Prostate gland (tissue), 2 donors: ENCODE data around the gene TMEM100. TPM values are rescaled to one million over a fixed set of nuclear protein-coding genes. Genes with fewer than 3 reads are reported as not detected.

ENCODE experiments used
- DNase-seq: peaks from one replicate; pipeline ENCODE4 v3.0.0-alpha.2; 2019; ENCODE audit warnings: low spot score
- H3K27ac ChIP-seq, 2 donors: fragments of 200-600 bp; sonication (generic); 2 replicates each; pipeline ENCODE4 v1.5.1; 2017 to 2019
- H3K27me3 ChIP-seq: fragments of 200-600 bp; sonication (generic); replicated peaks from 2 replicates; pipeline ENCODE4 v1.5.1; 2019; ENCODE audit not compliant: insufficient read depth
- H3K36me3 ChIP-seq, 2 donors: fragments of 200-600 bp; sonication (generic); 1 replicate in 1 of 2; 2 replicates in 1 of 2; pipeline versions ENCODE4 v1.5.1 to v1.8.1; 2017 to 2019
- H3K4me1 ChIP-seq: fragments of 200-600 bp; sonication (generic); replicated peaks from 2 replicates; pipeline ENCODE4 v1.5.1; 2019
- H3K4me3 ChIP-seq, 2 donors: fragments of 200-600 bp; sonication (generic); 2 replicates each; pipeline ENCODE4 v1.5.1; 2017 to 2019
- H3K9me3 ChIP-seq: fragments of 200-600 bp; sonication (generic); 2 replicates; pipeline ENCODE4 v1.5.1; 2017
- CTCF ChIP-seq, 4 experiments: fragments of 200-600 bp in 2 of 4; fragments of 450-650 bp in 2 of 4; sonication (generic) in 2 of 4; IDR thresholded peaks; 1 replicate in 3 of 4; 2 replicates in 1 of 4; pipeline ENCODE4 v1.5.1; 2016 to 2019; ENCODE audit warnings: antibody characterized with exemption in 4 of 4, mild to moderate bottlenecking in 2 of 4, moderate library complexity in 2 of 4
- POLR2A ChIP-seq: fragments of 450-650 bp; IDR thresholded peaks from one replicate; pipeline ENCODE4 v1.6.1; 2016; ENCODE audit warnings: antibody characterized with exemption, mild to moderate bottlenecking
- POLR2AphosphoS5 ChIP-seq: sonication (generic); formaldehyde crosslinking; IDR thresholded peaks from one replicate; pipeline ENCODE4 v1.6.1; 2017; ENCODE audit warnings: antibody characterized with exemption
- WGBS: methylation state at CpG from one replicate; pipeline ENCODE4 v1.1.5; 2018; 5-methylcytosine and 5-hydroxymethylcytosine counted together
- intact Hi-C: fragments of 100-400 bp; cut with DNase I; formaldehyde crosslinking; loops from one replicate; pipeline ENCODE4 v1.14.2; 2022
- total RNA-seq, 2 donors: library from RNA; depleted of rRNA; stranded (reverse); fragments of >200 nt; gene quantifications; one replicate each; pipeline ENCODE4 v1.1.0, GENCODE V29; 2016

TMEM100 gene
- total RNA-seq, 2 donors from 2014 or later = 1.2 to 3.2 TPM

- WGBS = 58% methylated on average over 2 of the region's 2 CpGs
- Histone ChIP-seq H3K9me3 (no peaks in the 10 kb centered on the region), H3K36me3 (no peaks in the 10 kb centered on the region), H3K4me1 (no peaks in the 10 kb centered on the region), H3K27ac (no peak overlapping the region), H3K27me3 (no peaks in the 10 kb centered on the region), H3K4me3 (no peak overlapping the region)
- no peak for DNase-seq
- no peak for TF ChIP-seq POLR2A
- TF ChIP-seq POLR2AphosphoS5 = no peak
- no peak for TF ChIP-seq CTCF (IDR thresholded peaks at IDR 0.05)
- intact Hi-C loops = no loop called here
Measured at GRCh38 chr17:55690105-55690508, 32.6 kb downstream of the TMEM100 start.

DNA sequence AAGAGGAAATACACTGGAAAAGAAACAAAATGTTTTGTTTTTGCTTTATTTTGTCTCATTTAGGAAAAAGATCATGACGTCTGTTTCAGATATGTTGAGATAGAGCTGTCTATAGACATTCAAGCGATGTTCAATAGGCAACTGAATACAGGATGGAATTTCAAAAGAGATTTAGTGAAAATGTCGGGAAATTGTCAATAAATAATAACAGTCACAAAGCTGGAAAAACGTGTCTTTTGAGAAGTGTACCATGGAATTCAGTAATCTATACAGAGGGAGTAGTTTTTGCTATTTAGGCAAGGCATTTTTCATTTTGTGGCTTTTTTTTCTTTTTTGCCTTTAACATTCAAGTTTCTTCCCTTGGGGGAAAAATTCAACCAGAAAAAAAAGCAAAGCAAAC, 33.0 kb downstream of the TMEM100 start:
- Histone ChIP-seq H3K9me3 (no peaks in the 10 kb centered on the region), H3K27ac (no peak overlapping the region), H3K36me3 (no peaks in the 10 kb centered on the region), H3K4me3 (no peak overlapping the region), H3K4me1 (no peaks in the 10 kb centered on the region), H3K27me3 (no peaks in the 10 kb centered on the region)
- TF ChIP-seq POLR2A (no peak), CTCF (IDR thresholded peaks at IDR 0.05) (no peak), POLR2AphosphoS5 (no peak)
- DNase-seq = no peak
- intact Hi-C loops = no loop called here
- 64% methylated on average over 4 of the region's 4 CpGs for WGBS

DNA sequence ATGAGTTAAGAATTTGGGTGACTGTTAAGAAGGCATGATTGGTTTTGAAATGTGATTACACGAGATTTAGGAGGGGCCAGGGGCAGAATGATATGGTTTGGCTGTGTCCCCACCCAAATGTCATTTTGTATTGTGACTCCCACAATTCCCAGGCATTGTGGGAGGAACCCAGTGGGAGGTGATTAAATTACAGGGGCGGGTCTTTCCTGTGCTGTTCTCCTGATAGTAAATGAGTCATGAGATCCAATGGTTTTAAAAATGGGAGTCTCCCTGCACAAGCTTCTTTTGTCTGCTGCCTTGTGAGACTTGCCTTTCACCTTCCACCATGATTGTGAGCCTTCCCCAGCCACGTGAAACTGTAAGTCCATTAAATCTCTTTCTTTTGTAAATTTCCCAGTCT, 34.6 kb downstream of the TMEM100 start:
- Histone ChIP-seq H3K4me3 (no peak overlapping the region), H3K27ac (no peak overlapping the region), H3K9me3 (no peaks in the 10 kb centered on the region), H3K36me3 (no peaks in the 10 kb centered on the region), H3K4me1 (no peaks in the 10 kb centered on the region), H3K27me3 (no peaks in the 10 kb centered on the region)
- TF ChIP-seq POLR2AphosphoS5 (no peak), CTCF (IDR thresholded peaks at IDR 0.05) (no peak), POLR2A (no peak)
- DNase-seq = no peak
- intact Hi-C loops = no loop called here
- 69% methylated on average over 3 of the region's 3 CpGs for WGBS

- no peak overlapping the region for H3K4me3 ChIP-seq
- intact Hi-C loops = no loop called here
- no peak for TF ChIP-seq POLR2A
- TF ChIP-seq POLR2AphosphoS5 = no peak
- TF ChIP-seq CTCF (IDR thresholded peaks at IDR 0.05) = no peak
- no peaks in the 10 kb centered on the region for H3K9me3 ChIP-seq
- H3K27me3 ChIP-seq = no peaks in the 10 kb centered on the region
- H3K27ac ChIP-seq = no peak overlapping the region
- H3K4me1 ChIP-seq = no peaks in the 10 kb centered on the region
- H3K36me3 ChIP-seq = no peaks in the 10 kb centered on the region
- WGBS = 89% methylated on average over 2 of the region's 2 CpGs
- no peak for DNase-seq
Measured at GRCh38 chr17:55687037-55687436, 35.6 kb downstream of the TMEM100 start.

DNA sequence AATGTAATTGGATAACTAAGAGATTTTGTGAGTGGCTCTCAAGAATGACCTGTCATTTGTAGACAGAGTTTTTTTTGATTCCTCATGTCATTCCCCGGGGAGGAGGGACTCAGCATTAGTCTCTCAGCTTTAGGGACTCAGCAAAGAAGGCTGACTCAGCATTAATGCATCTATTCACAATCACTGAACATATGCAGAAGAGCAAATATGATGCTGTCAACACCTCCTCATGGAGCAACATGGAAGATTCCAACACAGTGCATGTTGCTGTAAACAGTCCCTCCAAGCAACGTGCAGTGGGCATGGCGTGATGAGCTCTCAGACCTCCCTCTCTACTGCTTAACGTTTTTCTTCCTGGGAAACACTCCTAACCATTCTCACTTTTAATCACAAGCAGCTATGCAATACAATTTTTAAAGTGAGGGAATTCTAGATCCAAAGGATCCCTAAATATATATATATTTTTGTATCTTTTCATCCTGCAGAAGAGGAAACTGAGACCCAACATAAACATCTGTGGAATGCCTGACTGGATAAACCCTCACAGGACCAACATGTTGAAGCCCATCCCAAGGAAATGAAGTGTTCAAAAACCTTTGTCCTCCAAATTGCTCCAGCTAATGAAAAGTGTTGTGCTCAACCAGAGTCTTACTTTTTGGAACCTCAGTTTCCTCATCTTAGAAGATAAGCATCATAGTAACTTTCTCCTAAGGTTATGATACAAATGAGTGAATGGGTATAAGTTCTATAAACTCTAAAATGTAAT, 38.9 kb downstream of the TMEM100 start:
- DNase-seq = no peak
- Histone ChIP-seq H3K4me1 (no peaks in the 10 kb centered on the region), H3K27me3 (peaks cover 3% of the 10 kb centered on the region), H3K4me3 (no peak overlapping the region), H3K27ac (no peak overlapping the region), H3K9me3 (no peaks in the 10 kb centered on the region), H3K36me3 (no peaks in the 10 kb centered on the region)
- WGBS = 76% methylated on average over 4 of the region's 4 CpGs
- intact Hi-C loops = no loop called here
- TF ChIP-seq POLR2A (no peak), POLR2AphosphoS5 (no peak), CTCF (IDR thresholded peaks at IDR 0.05) (no peak)
